ACHN (cell line): ENCODE data around the gene CD40.

ENCODE experiments used
- DNase-seq: peaks from one replicate; pipeline ENCODE4 v3.0.0-alpha.2; 2015
- in situ Hi-C: cut with HindIII; loops from 2 replicates; pipeline ENCODE4 v1.10.0; 2017; ENCODE audit warnings: low sequenced_read_pairs, low pct_ligation_motif_present, low pct_unique_long_range_greater_than_20kb

CD40 gene

DNA sequence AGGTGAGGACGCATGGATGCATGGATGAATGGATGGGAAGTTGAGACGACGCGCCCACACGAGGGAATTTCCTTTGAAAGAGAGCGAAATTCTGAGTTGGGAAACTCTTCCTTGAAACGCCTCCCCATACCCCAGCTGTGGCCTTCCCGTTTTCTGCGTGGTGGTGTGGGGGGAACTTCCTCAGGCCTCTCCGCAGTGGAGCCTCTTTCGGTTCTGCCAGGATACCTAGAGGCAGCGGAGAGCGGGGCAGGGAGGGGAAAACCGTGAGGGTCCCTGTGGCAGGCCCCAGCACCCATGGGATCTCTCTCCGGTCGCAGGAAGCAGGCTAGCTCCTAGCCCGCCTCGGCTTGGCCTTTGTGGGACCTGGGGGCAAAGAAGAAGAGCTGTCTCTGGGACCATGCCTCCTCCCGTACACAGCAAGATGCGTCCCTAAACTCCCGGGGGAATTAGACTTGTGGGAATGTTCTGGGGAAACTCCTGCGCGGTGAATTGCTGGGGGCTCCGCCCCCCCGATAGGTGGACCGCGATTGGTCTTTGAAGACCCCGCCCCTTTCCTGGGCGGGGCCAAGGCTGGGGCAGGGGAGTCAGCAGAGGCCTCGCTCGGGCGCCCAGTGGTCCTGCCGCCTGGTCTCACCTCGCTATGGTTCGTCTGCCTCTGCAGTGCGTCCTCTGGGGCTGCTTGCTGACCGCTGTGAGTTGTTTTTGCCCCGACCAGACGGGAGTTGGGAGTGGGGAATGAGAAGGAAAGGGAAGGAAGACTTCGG lies at the start of gene CD40:
CD40 (plus strand) TSS at position 611 of the 764 bp plus-strand sequence; CDS start at position 641, 30 bp downstream.
- in situ Hi-C loops = no loop called here
- DNase-seq = peak; percentile 91

DNA sequence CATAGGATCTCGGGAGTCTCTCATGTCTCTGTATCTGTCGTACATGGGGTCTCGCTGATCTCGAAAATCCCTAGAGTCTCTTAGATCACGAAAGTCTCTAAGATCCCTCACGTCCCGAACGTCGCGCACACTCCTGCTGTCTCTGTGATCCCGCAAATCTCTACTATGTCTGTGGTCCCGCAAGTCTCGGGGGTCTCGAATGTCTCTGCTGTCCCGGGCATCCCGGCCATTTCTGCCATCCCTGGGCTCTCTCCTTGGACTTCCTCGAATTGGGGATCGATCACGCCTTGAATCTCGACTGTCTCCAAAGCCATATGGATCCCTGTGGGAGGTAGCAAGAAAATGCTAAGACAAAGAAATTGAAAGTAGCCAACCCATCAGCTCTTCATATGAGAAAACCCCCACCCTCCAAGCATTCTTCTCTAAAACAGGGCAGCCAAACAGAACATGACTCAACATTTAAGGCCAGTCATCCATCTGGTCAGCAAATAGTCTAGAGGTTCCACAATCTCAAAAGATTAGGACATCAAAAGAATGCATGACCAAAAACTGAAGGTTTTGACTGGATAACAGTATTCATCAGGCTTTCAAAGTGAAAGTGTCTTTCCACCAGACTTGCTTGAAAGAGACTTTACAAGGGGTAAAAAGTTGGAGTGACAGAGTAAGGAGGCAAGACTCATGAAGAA lies 47.8 kb upstream of the CD40 start:
- peak; percentile 54 for DNase-seq
- in situ Hi-C loops = no loop called here

DNA sequence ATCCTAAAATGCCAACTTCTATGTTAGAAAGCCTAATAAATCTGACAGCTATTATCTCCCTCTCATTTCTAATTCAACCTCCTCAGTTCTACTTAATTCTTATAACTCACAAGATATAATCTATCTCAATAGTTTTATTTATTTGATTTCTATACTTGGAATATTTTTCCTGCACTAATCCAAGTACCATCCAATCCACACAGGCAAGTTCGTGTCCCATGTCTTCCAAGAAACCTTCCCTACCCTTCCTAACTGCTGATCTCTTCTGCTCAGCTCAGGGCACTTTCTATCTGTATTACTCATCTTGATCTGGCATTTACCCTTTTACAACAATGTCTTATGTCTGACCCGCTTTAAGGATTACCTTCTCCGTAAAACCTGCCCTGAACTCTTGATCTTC lies 46.5 kb upstream of the CD40 start:
- in situ Hi-C loops = no loop called here
- DNase-seq = no peak

- DNase-seq = no peak
- in situ Hi-C loops = no loop called here
These were observed 45.1 kb upstream of the CD40 start for GRCh38 chr20:46073024-46073423.

- no peak for DNase-seq
- in situ Hi-C loops = no loop called here
These were observed 44.7 kb upstream of the CD40 start for GRCh38 chr20:46073443-46073842.

DNA sequence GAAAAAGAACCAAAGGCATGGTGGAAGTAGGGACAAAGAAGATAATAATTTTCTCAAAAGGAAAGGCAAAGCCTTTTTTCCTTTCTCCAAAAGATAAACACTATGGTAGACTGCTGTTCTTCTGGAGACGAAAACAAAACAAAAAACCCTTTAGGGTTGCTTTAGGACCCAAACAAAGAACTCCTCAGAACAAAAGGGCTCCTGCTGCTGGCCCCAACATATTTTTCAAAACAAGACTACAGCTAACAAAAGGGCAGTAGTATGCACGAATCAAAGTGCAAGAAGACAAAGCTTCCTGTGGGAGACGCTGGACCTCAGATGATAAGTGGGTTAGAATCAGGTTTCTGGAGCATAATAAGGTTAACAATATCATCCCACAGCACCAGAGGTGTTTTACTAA lies 44.1 kb upstream of the CD40 start:
- DNase-seq = no peak
- in situ Hi-C loops = no loop called here

DNA sequence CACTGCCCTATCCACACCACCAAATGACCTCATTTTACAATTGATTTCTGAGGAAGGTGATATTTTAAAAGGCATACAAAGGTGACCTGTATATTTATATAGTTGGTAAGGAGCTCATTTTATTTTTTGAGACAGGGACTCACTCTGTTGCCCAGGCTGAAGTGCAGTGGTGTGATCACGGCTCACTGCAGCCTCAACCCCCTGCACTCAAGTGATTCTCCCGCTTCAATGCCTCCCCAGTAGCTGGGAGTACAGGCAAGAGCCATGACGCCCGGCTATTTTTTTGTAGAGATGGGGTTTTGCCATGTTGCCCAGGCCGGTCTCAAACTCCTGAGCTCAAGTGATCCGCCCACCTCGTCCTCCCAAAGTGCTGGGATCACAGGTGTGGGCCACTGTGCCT lies 41.3 kb upstream of the CD40 start:
- DNase-seq = no peak
- in situ Hi-C loops = no loop called here

- no peak for DNase-seq
- in situ Hi-C loops = no loop called here
These were observed 40.3 kb upstream of the CD40 start for GRCh38 chr20:46077642-46078305.

- in situ Hi-C loops = no loop called here
- DNase-seq = no peak
These were observed 39.2 kb upstream of the CD40 start for GRCh38 chr20:46078954-46079353.

- in situ Hi-C loops = no loop called here
- no peak for DNase-seq
These were observed 37.0 kb upstream of the CD40 start for GRCh38 chr20:46081074-46081473.

DNA sequence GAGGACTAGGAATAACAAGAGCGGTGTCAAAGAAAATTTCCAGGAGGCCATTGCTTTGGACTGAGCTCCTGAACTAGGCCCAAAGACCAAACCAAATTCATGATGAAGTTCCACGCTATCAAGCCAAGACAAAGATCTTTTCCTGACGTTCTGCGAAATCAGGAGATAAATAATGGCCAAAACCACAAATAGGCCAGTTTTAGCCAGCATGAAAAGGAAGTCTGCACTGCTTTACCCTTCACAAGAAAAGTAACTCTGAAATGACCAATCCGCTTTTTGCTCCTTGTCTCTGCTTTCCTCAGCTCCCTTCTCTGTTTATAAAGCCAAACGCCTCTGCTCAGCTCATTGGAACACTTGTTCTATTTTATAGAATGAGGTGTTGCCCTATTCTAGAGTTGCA lies 35.0 kb upstream of the CD40 start:
- in situ Hi-C loops = no loop called here
- DNase-seq = no peak

DNA sequence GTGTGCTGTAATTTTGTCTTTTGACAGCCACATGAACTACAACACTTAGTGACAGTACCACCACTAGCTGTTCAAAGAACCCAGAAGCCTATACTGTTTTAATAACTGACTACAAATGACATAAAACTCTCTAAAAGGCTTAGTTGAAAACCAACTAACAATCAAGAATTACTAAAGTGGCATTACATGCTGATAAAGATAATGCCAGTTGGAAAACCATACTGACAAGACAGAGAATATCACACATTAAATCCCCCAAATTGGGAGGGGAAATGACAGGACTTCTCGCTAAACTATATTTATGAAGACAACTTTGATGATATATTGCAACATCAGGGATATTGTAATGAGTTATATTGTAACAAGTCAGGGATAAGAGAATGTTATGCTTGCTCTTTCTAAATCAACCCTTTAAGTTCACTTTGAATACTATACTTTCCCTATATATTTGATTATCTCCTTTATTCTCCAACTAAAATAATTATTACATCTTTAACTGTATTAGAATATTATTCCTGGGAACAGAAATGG lies 34.5 kb upstream of the CD40 start:
- in situ Hi-C loops = no loop called here
- DNase-seq = no peak

GRCh38 chr20:46084805-46085178 lies 33.3 kb upstream of the CD40 start:
- DNase-seq = no peak
- in situ Hi-C loops = no loop called here

DNA sequence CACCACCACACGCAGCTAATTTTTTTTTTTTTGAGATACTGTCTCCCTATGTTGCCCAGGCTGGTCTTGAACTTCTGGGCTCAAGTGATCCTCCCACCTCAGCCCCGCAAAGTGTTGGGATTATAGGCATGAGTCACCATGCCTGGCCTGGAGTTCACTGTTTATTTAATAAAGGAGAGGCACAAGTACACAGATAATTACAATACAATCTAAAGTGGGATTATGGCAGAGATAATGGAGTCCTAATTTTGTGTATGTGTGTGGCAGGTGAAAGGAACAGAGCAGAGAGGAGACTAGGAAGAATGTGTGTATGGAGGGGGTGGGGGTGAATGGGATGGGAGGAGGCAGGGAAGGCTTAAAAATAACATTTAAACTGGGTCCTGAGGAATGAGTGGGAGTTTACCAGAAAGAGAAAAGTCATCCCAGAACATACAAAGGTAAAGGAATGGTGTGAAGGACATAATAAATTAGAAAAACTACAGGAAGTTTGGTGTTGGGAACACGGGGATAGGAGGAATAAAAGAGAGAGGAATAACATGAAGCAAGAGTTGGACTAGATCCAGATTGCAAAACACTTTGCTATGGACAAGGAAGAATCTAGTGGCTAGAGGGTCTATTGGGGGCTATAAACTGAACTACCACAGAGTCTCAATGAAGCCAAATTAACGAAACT lies 32.8 kb upstream of the CD40 start:
- in situ Hi-C loops = no loop called here
- no peak for DNase-seq

DNA sequence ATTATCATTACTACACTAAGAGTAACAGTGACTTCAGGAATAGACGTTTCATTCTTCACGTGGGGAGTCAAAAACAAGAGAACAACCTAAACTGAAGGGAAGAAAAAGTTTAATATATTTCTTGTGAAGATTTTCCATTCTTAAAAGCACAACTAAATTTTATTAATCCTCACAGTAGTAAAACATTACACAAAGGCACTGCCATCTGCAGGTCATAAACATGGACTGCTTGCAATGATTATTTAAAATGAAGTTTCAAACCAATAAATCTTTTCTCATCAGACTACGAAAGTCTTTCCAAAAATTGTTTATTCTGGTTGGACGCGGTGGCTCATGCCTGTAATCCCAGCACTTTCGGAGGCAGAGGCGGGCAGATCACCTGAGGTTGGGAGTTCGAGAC lies 31.0 kb upstream of the CD40 start:
- in situ Hi-C loops = no loop called here
- DNase-seq = peak; percentile 21

GRCh38 chr20:46088409-46089166 lies 29.5 kb upstream of the CD40 start:
- DNase-seq = peak; percentile 18

GRCh38 chr20:46089167-46089416 lies 29.0 kb upstream of the CD40 start:
- DNase-seq = no peak
- in situ Hi-C loops = no loop called here

More at GRCh38 chr20:46088409-46089166, 29.5 kb upstream of the CD40 start:
- in situ Hi-C loops = no loop called here
